Upper lobe of left lung (tissue), 4 donors: Measurements from ENCODE around the gene FKBP8.

ENCODE experiments used
- POLR2A ChIP-seq, 4 donors: fragments of 450-650 bp; IDR thresholded peaks; one replicate each; pipeline ENCODE4 v1.5.1; 2016 to 2017; ENCODE audit warnings: antibody characterized with exemption in 4 of 4, mild to moderate bottlenecking in 2 of 4
- TF ChIP-seq, protein P1 (sequence below), 6 experiments: fragments of 450-650 bp in 4 of 6; fragments of 200-600 bp in 2 of 6; sonication (generic) in 2 of 6; IDR thresholded peaks; one replicate each; pipeline ENCODE4 v1.5.1; 2016 to 2019; ENCODE audit warnings: antibody characterized with exemption in 6 of 6

DNA sequence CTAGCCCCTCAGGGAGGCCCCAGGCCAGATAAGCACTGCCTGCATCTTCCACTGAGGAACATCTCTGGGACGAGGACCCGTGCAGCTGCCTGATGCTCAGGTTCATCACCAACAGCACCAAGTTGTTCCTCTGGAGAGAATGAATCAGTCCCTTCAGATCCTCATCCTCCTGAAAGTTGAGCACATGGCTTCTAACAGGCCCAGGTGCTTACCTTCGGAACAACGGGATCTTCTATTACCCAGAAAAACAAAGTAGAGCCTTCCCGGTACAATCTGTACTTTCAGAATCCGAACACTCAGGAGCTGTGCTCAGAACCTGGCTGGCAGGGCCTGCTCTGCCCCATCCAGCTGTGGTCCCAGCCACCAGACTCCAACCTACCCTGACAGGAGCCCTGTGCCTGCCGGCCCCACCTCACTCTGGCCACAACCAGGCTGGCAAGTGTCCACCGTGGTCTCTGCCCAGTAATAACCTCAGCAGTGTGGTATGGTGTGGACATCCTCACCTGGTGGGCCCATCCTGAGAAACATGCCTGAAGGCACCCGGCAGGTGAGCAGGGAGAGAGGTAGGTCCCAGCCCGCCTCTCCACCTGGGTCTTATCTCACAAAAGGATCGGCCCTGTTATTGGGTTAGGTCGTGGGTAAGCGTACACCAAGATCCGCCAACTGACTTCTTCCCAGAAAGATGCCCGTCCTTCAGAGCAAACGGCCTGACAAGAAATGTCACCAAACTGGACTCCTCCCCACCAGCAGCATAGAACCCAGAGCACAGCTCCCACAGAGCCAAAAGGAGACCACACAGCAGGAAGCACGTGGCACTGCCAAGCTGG is 55.6 kb downstream of the FKBP8 start:
- TF ChIP-seq, protein P1, sequence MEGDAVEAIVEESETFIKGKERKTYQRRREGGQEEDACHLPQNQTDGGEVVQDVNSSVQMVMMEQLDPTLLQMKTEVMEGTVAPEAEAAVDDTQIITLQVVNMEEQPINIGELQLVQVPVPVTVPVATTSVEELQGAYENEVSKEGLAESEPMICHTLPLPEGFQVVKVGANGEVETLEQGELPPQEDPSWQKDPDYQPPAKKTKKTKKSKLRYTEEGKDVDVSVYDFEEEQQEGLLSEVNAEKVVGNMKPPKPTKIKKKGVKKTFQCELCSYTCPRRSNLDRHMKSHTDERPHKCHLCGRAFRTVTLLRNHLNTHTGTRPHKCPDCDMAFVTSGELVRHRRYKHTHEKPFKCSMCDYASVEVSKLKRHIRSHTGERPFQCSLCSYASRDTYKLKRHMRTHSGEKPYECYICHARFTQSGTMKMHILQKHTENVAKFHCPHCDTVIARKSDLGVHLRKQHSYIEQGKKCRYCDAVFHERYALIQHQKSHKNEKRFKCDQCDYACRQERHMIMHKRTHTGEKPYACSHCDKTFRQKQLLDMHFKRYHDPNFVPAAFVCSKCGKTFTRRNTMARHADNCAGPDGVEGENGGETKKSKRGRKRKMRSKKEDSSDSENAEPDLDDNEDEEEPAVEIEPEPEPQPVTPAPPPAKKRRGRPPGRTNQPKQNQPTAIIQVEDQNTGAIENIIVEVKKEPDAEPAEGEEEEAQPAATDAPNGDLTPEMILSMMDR (IDR thresholded peaks at IDR 0.05) = no peak
- TF ChIP-seq POLR2A (IDR thresholded peaks at IDR 0.05) = no peak
